Caco-2 (cell line): ENCODE data around the gene PGLYRP1. TPM values are rescaled to one million over a fixed set of nuclear protein-coding genes. Genes with fewer than 3 reads are reported as not detected.

Experiments
- BruUV-seq: library from RNA; stranded (reverse); fragments of 400-500 nt; replicated peaks from 2 replicates; lab custom pipeline; 2021; lab: Mats Ljungman, UMichigan
- CTCF ChIA-PET: fragments of 300-600 bp; sonication (Branson Sonifier 250); formaldehyde crosslinking; loops from one replicate; lab custom pipeline; 2022; ENCODE audit warnings: antibody characterized with exemption; lab: Charles Lee
- POLR2A ChIA-PET: fragments of 300-600 bp; sonication (Branson Sonifier 250); formaldehyde crosslinking; loops from one replicate; lab custom pipeline; 2022; ENCODE audit warnings: antibody characterized with exemption; lab: Charles Lee
- DNase-seq, 2 experiments: peaks; one replicate each; pipeline versions ENCODE4 v3.0.0 to v3.0.0-alpha.2; 2020 to 2022
- H3K27me3 ChIP-seq: replicated peaks from 2 replicates; pipeline ENCODE4 v1.6.0; 2011; ENCODE audit warnings: low read length; ENCODE audit not compliant: control insufficient read depth, insufficient read depth
- H3K36me3 ChIP-seq: 2 replicates; pipeline ENCODE4 v1.5.1; 2011; ENCODE audit warnings: low read length; ENCODE audit not compliant: control insufficient read depth, insufficient read depth
- H3K4me1 ChIP-seq: fragments of 250-450 bp; sonication (Bioruptor Pico); 2 replicates; pipeline ENCODE4 v1.5.1; 2020; ENCODE audit warnings: mild to moderate bottlenecking
- H3K4me3 ChIP-seq: 2 replicates; pipeline ENCODE4 v1.5.1; 2011; ENCODE audit warnings: low read depth, mild to moderate bottlenecking, control low read depth, low read length
- H3K9me3 ChIP-seq: fragments of 250-450 bp; sonication (Bioruptor Pico); 2 replicates; pipeline ENCODE4 v1.5.1; 2020; ENCODE audit warnings: mild to moderate bottlenecking, moderate library complexity
- H3K27ac Mint-ChIP-seq: one replicate; pipeline ENCODE4 v1.8.0; 2022; ENCODE audit warnings: mixed read lengths; ENCODE audit not compliant: unreplicated experiment
- H3K27me3 Mint-ChIP-seq: one replicate; pipeline ENCODE4 v1.8.0; 2022; ENCODE audit warnings: mixed read lengths; ENCODE audit not compliant: insufficient read depth, unreplicated experiment
- H3K36me3 Mint-ChIP-seq: one replicate; pipeline ENCODE4 v1.8.0; 2022; ENCODE audit warnings: mild to moderate bottlenecking, mixed read lengths; ENCODE audit not compliant: insufficient read depth, unreplicated experiment
- H3K4me1 Mint-ChIP-seq: one replicate; pipeline ENCODE4 v1.8.0; 2022; ENCODE audit warnings: low read depth, mixed read lengths; ENCODE audit not compliant: unreplicated experiment
- H3K4me3 Mint-ChIP-seq: one replicate; pipeline ENCODE4 v1.8.0; 2022; ENCODE audit warnings: mild to moderate bottlenecking, moderate library complexity, mixed read lengths; ENCODE audit not compliant: unreplicated experiment
- H3K9me3 Mint-ChIP-seq: one replicate; pipeline ENCODE4 v1.8.0; 2022; ENCODE audit warnings: mixed read lengths; ENCODE audit not compliant: unreplicated experiment
- CTCF ChIP-seq, 2 experiments: fragments of 200-600 bp in 1 of 2; IDR thresholded peaks; 1 replicate in 1 of 2; 2 replicates in 1 of 2; pipeline versions ENCODE4 v1.5.1 to v1.8.0; 2011 to 2022; ENCODE audit warnings: antibody characterized with exemption in 1 of 2, control low read depth in 1 of 2, inconsistent platforms in 1 of 2, low read depth in 1 of 2, low read length in 1 of 2, mild to moderate bottlenecking in 1 of 2, moderate library complexity in 1 of 2; ENCODE audit not compliant: insufficient read depth in 1 of 2, severe bottlenecking in 1 of 2, unreplicated experiment in 1 of 2
- intact Hi-C: fragments of 100-400 bp; cut with micrococcal nuclease; formaldehyde crosslinking; loops from one replicate; pipeline ENCODE4 v1.10.0; 2022; ENCODE audit not compliant: unreplicated experiment
- total RNA-seq: library from RNA; stranded (reverse); gene quantifications from 2 replicates; pipeline ENCODE4 v1.2.3, GENCODE V29; 2022

Gene PGLYRP1
- total RNA-seq, 1 experiment from 2014 or later: not detected

- DNase-seq: no peak
- intact Hi-C loops: no loop called here
Measured at GRCh38 chr19:45994456-45994997, 28.3 kb downstream of the PGLYRP1 start.

GRCh38 chr19:45990113-45990728, 32.6 kb downstream of the PGLYRP1 start:
- Mint-ChIP-seq H3K4me3 (no peak overlapping the region), H3K9me3 (no peaks in the 10 kb centered on the region), H3K27me3 (peaks cover 10% of the 10 kb centered on the region), H3K27ac (no peak overlapping the region), H3K36me3 (no peaks in the 10 kb centered on the region), H3K4me1 (no peaks in the 10 kb centered on the region)
- no peaks in the 10 kb centered on the region for H3K9me3 ChIP-seq
- no TSS peak for BruUV-seq
- H3K27me3 ChIP-seq: no peaks in the 10 kb centered on the region
- H3K4me3 ChIP-seq: no peak overlapping the region
- DNase-seq: no peak
- TF ChIP-seq CTCF (IDR thresholded peaks at IDR 0.05; ENCODE audit: insufficient read depth in 1 of 2, low read depth in 1 of 2, low read length in 1 of 2, severe bottlenecking in 1 of 2, unreplicated experiment in 1 of 2): no peak
- no peaks in the 10 kb centered on the region for H3K4me1 ChIP-seq
- H3K36me3 ChIP-seq: no peaks in the 10 kb centered on the region
- intact Hi-C loops: no loop called here
- CTCF ChIA-PET: no interaction called here
- POLR2A ChIA-PET: no interaction called here

More at GRCh38 chr19:45994456-45994997, 28.3 kb downstream of the PGLYRP1 start:
- H3K4me1 Mint-ChIP-seq: peaks cover 5% of the 10 kb centered on the region
- ChIA-PET POLR2A (interaction anchor here (0.5 to 1.0 kb wide), 9 partner anchors 11 to 410 kb away, joined by 3 to 10 read pairs (median 3); partner anchors contain the start of gene MYPOP), CTCF (interaction anchor here (0.9 to 1.6 kb wide), 10 partner anchors 20 to 286 kb away, joined by 3 to 6 read pairs (median 4); partner anchors contain the start of genes NOVA2 and SYMPK)
- H3K9me3 ChIP-seq: no peaks in the 10 kb centered on the region
- H3K27ac Mint-ChIP-seq: no peak overlapping the region
- H3K27me3 Mint-ChIP-seq: peaks cover 7% of the 10 kb centered on the region
- BruUV-seq: no TSS peak
- H3K27me3 ChIP-seq: no peaks in the 10 kb centered on the region
- no peaks in the 10 kb centered on the region for H3K36me3 Mint-ChIP-seq
- H3K36me3 ChIP-seq: no peaks in the 10 kb centered on the region
- H3K4me1 ChIP-seq: no peaks in the 10 kb centered on the region
- H3K9me3 Mint-ChIP-seq: no peaks in the 10 kb centered on the region
- no peak for TF ChIP-seq CTCF (IDR thresholded peaks at IDR 0.05; ENCODE audit: insufficient read depth in 1 of 2, low read depth in 1 of 2, low read length in 1 of 2, severe bottlenecking in 1 of 2, unreplicated experiment in 1 of 2)
- peak overlapping the region; percentile 46 for H3K4me3 ChIP-seq
- no peak overlapping the region for H3K4me3 Mint-ChIP-seq

GRCh38 chr19:45985321-45985720, 37.5 kb downstream of the PGLYRP1 start:
- no TSS peak for BruUV-seq
- TF ChIP-seq CTCF (IDR thresholded peaks at IDR 0.05; ENCODE audit: insufficient read depth in 1 of 2, low read depth in 1 of 2, low read length in 1 of 2, severe bottlenecking in 1 of 2, unreplicated experiment in 1 of 2): no peak
- no peaks in the 10 kb centered on the region for H3K36me3 ChIP-seq
- H3K27me3 ChIP-seq: no peaks in the 10 kb centered on the region
- ChIA-PET POLR2A (interaction anchor here (0.7 kb wide), 1 partner anchor 292 kb away, joined by 5 read pairs; no protein-coding TSS in a partner anchor), CTCF (no interaction called here)
- Mint-ChIP-seq H3K36me3 (no peaks in the 10 kb centered on the region), H3K4me3 (no peak overlapping the region), H3K27me3 (peaks cover 10% of the 10 kb centered on the region), H3K27ac (no peak overlapping the region), H3K9me3 (no peaks in the 10 kb centered on the region), H3K4me1 (no peaks in the 10 kb centered on the region)
- no peak for DNase-seq
- no peaks in the 10 kb centered on the region for H3K4me1 ChIP-seq
- H3K9me3 ChIP-seq: no peaks in the 10 kb centered on the region
- intact Hi-C loops: no loop called here
- H3K4me3 ChIP-seq: no peak overlapping the region
